K562 (cell line): ENCODE results near the gene ACTN2. TPM values are rescaled to one million over a fixed set of nuclear protein-coding genes. Genes with fewer than 3 reads are reported as not detected.

ENCODE experiments used
- ATAC-seq: fragments of 200-7000 bp; cut with Tn5 transposase; 3 replicates; pipeline ENCODE4 v1.9.1; 2020; ENCODE audit warnings: moderate library complexity
- BruUV-seq: library from RNA; stranded (reverse); fragments of 400-500 nt; replicated peaks from 2 replicates; lab custom pipeline; 2021; lab: Mats Ljungman, UMichigan
- CTCF ChIA-PET: fragments of 300-600 bp; formaldehyde crosslinking; extraction: SDS; loops from one replicate; lab custom pipeline; 2021; ENCODE audit warnings: low intra/inter-chr PET ratio; lab: Yijun Ruan, JAX
- POLR2A ChIA-PET: fragments of 300-600, 350-650 bp; sonication (Branson Sonifier 250); formaldehyde crosslinking; extraction: SDS; loops from one replicate; lab custom pipeline; 2021; ENCODE audit warnings: antibody characterized with exemption, inconsistent platforms; lab: Yijun Ruan, JAX
- DNase-seq, 4 experiments: peaks; one replicate each; pipeline versions ENCODE4 v3.0.0 to v3.0.0-alpha.2; 2011 to 2018; ENCODE audit warnings: low spot score in 3 of 4, mixed read lengths in 3 of 4; ENCODE audit errors: extremely low read depth in 1 of 4
- FAIRE-seq: peaks from 2 replicates; lab custom pipeline; 2011; peaks lifted over from hg19 to GRCh38; lab: Jason Lieb, UNC
- H2AFZ ChIP-seq: 2 replicates; pipeline ENCODE4 v1.6.0; 2011; ENCODE audit warnings: low read depth, low read length, control low read depth, inconsistent platforms
- H3K27ac ChIP-seq: fragments of 200-600 bp; 3 replicates; pipeline ENCODE4 v1.8.0; 2011; ENCODE audit warnings: low read depth, mild to moderate bottlenecking, control low read depth, inconsistent platforms, low read length, moderate library complexity, mixed read lengths; ENCODE audit errors: extremely low read depth
- H3K27me3 ChIP-seq, 2 experiments: fragments of 300-600 bp in 1 of 2; 2 replicates in 1 of 2; 3 replicates in 1 of 2; pipeline versions ENCODE4 v1.6.0 to v1.8.0; 2011; ENCODE audit warnings: inconsistent platforms in 2 of 2, low read length in 2 of 2, mild to moderate bottlenecking in 1 of 2, mixed read lengths in 1 of 2, moderate library complexity in 1 of 2; ENCODE audit not compliant: control insufficient read depth in 2 of 2, insufficient read depth in 2 of 2
- H3K36me3 ChIP-seq: fragments of 300-600 bp; 3 replicates; pipeline ENCODE4 v1.8.0; 2011; ENCODE audit warnings: mild to moderate bottlenecking, low read length, inconsistent platforms; ENCODE audit not compliant: control insufficient read depth, insufficient read depth
- H3K4me1 ChIP-seq, 2 experiments: fragments of 200-600 bp in 1 of 2; replicated peaks in 1 of 2; 2 replicates in 1 of 2; 3 replicates in 1 of 2; pipeline versions ENCODE4 v1.5.1 to v1.8.0; 2011; ENCODE audit warnings: inconsistent platforms in 2 of 2, low read length in 2 of 2, mild to moderate bottlenecking in 1 of 2, mixed read lengths in 1 of 2, moderate library complexity in 1 of 2; ENCODE audit not compliant: control insufficient read depth in 2 of 2, insufficient read depth in 2 of 2
- H3K4me2 ChIP-seq: 2 replicates; pipeline ENCODE4 v1.6.1; 2011; ENCODE audit warnings: low read length, control low read depth, inconsistent platforms, mixed read lengths; ENCODE audit not compliant: insufficient read depth
- H3K4me3 ChIP-seq: fragments of 200-600 bp; sonication (generic), shearing (Covaris generic); 2 replicates; pipeline ENCODE4 v1.5.1; 2016; ENCODE audit warnings: control low read depth, inconsistent platforms
- H3K79me2 ChIP-seq: fragments of 200-600 bp; 3 replicates; pipeline ENCODE4 v1.8.0; 2011; ENCODE audit warnings: low read length, inconsistent platforms; ENCODE audit not compliant: control insufficient read depth, insufficient read depth
- H3K9ac ChIP-seq, 2 experiments: 2 replicates each; pipeline versions ENCODE4 v1.6.0 to v1.6.1; 2011; ENCODE audit warnings: low read depth in 2 of 2, low read length in 2 of 2, control low read depth in 1 of 2, inconsistent platforms in 1 of 2, mild to moderate bottlenecking in 1 of 2, mixed read lengths in 1 of 2; ENCODE audit not compliant: insufficient read depth in 1 of 2
- H3K9me1 ChIP-seq: one replicate; pipeline ENCODE4 v1.6.0; 2011; ENCODE audit warnings: inconsistent platforms, mild to moderate bottlenecking, low read length, moderate library complexity; ENCODE audit not compliant: control insufficient read depth, insufficient read depth
- H3K9me3 ChIP-seq: replicated peaks from 2 replicates; pipeline ENCODE4 v1.5.1; 2011; ENCODE audit warnings: low read depth, low read length, inconsistent platforms; ENCODE audit not compliant: control insufficient read depth, insufficient read depth
- H4K20me1 ChIP-seq: replicated peaks from 2 replicates; pipeline ENCODE4 v1.6.1; 2011; ENCODE audit warnings: low read length, inconsistent platforms, mixed read lengths; ENCODE audit not compliant: control insufficient read depth, insufficient read depth
- AFF1 ChIP-seq, 2 experiments: fragments of 450-650 bp; IDR thresholded peaks; 2 replicates each; pipeline ENCODE4 v1.6.1; 2018; ENCODE audit warnings: mild to moderate bottlenecking in 2 of 2, low read depth in 1 of 2; ENCODE audit not compliant: partially characterized antibody in 2 of 2
- EGR1 ChIP-seq: fragments of 450-650 bp; conservative IDR thresholded peaks from 2 replicates; pipeline ENCODE4 v1.6.1; 2017; ENCODE audit warnings: mild to moderate bottlenecking
- HNRNPL ChIP-seq: fragments of 200-400 bp; formaldehyde crosslinking; IDR thresholded peaks from 2 replicates; pipeline ENCODE4 v1.6.1; 2017; ENCODE audit warnings: low read depth, mild to moderate bottlenecking, low read length
- JUND ChIP-seq, 2 experiments: IDR thresholded peaks; 2 replicates in 1 of 2; 3 replicates in 1 of 2; pipeline ENCODE4 v1.6.1; 2011; ENCODE audit warnings: borderline replicate concordance in 2 of 2, low read depth in 2 of 2, low read length in 2 of 2, improper control_type of control experiment in 1 of 2, missing biosample characterization in 1 of 2, missing genetic modification characterization in 1 of 2, missing genetic modification reagents in 1 of 2
- KLF10 ChIP-seq: fragments of 250-450 bp; sonication (Bioruptor Pico); IDR thresholded peaks from 2 replicates; pipeline ENCODE4 v1.6.1; 2021; ENCODE audit warnings: matching md5 sums
- MAFG ChIP-seq: fragments of 450-650 bp; conservative IDR thresholded peaks from 2 replicates; pipeline ENCODE4 v1.6.1; 2016; ENCODE audit warnings: missing genetic modification characterization, missing compliant biosample characterization
- POLR2H ChIP-seq: IDR thresholded peaks from 2 replicates; pipeline ENCODE4 v1.6.1; 2016; ENCODE audit warnings: missing genetic modification characterization, low read depth, mild to moderate bottlenecking, control low read depth, missing compliant biosample characterization, moderate library complexity
- RCOR1 ChIP-seq, 2 experiments: IDR thresholded peaks; 2 replicates each; pipeline ENCODE4 v1.6.1; 2012; ENCODE audit warnings: low read depth in 2 of 2, low read length in 2 of 2, borderline replicate concordance in 1 of 2, improper control_type of control experiment in 1 of 2
- SREBF1 ChIP-seq: fragments of 150-350 bp; IDR thresholded peaks from 2 replicates; pipeline ENCODE4 v1.6.1; 2014; ENCODE audit warnings: antibody characterized with exemption, low read depth, low read length, borderline replicate concordance
- SUPT5H ChIP-seq: fragments of 450-650 bp; IDR thresholded peaks from 2 replicates; pipeline ENCODE4 v1.6.1; 2016
- XRCC5 ChIP-seq: fragments of 200-400 bp; formaldehyde crosslinking; IDR thresholded peaks from 2 replicates; pipeline ENCODE4 v1.6.1; 2017; ENCODE audit warnings: low read depth, mild to moderate bottlenecking, low read length
- ZBTB5 ChIP-seq: fragments of 450-650 bp; IDR thresholded peaks from 2 replicates; pipeline ENCODE4 v1.6.1; 2017; ENCODE audit warnings: antibody characterized with exemption
- ZNF174 ChIP-seq: fragments of 250-450 bp; sonication (Bioruptor Pico); IDR thresholded peaks from 2 replicates; pipeline ENCODE4 v1.4.0; 2020; ENCODE audit warnings: mild to moderate bottlenecking
- ZNF175 ChIP-seq: fragments of 200-800 bp; sonication (Bioruptor generic); IDR thresholded peaks from 2 replicates; pipeline ENCODE4 v1.6.1; 2016; ENCODE audit warnings: low read depth, mild to moderate bottlenecking, missing genetic modification characterization, missing compliant biosample characterization
- ZNF511 ChIP-seq: sonication (generic); formaldehyde crosslinking; IDR thresholded peaks from 2 replicates; pipeline ENCODE4 v1.8.0; 2022; ENCODE audit warnings: mild to moderate bottlenecking, missing genetic modification reagents
- ZNF778 ChIP-seq: fragments of 450-650 bp; formaldehyde crosslinking; IDR thresholded peaks from 2 replicates; pipeline ENCODE4 v1.4.0; 2020; ENCODE audit warnings: mild to moderate bottlenecking, moderate library complexity
- WGBS: fragments of 100-300 bp; shearing (Covaris generic); methylation state at CpG from one replicate; pipeline ENCODE4 v1.1.6; 2016; ENCODE audit warnings: low coverage, mixed read lengths; ENCODE audit not compliant: insufficient coverage; ENCODE audit errors: missing lambda C conversion rate; 5-methylcytosine and 5-hydroxymethylcytosine counted together
- in situ Hi-C: fragments of 300-500 bp; cut with MboI; formaldehyde crosslinking; loops from 4 replicates; pipeline ENCODE4 v1.15.0; 2018; ENCODE audit warnings: inconsistent platforms, mixed read lengths
- intact Hi-C: fragments of 100-400 bp; cut with micrococcal nuclease; formaldehyde crosslinking; loops from 2 replicates; pipeline ENCODE4 v1.14.2; 2022
- polyA plus RNA-seq, 8 experiments: library from polyadenylated mRNA; depleted of rRNA in 4 of 8; stranded (reverse) in 5 of 8; unstranded in 3 of 8; fragments of >200 nt; fragmentation: Nextera tagmentation in 2 of 8; fragmentation: Illumina TruSeq in 1 of 8; extraction: Ambion mirVana in 2 of 8; extraction: Trizol in 1 of 8; gene quantifications; 2 replicates each; pipeline versions ENCODE4 v1.2.1 to v1.2.3, GENCODE V29; 2011 to 2014; ENCODE audit warnings: inconsistent platforms in 1 of 8, missing spikeins in 1 of 8
- total RNA-seq, 7 experiments: library from RNA; depleted of rRNA in 6 of 7; stranded (reverse); fragments of >200 nt in 6 of 7; fragmentation: Illumina TruSeq in 2 of 7; extraction: Trizol in 2 of 7; gene quantifications; 2 replicates each; pipeline versions ENCODE4 v1.2.1 to v1.2.3, GENCODE V29; 2011 to 2021; ENCODE audit warnings: low replicate concordance in 1 of 7

Gene ACTN2
- total and polyA plus RNA-seq, 9 of the 15 experiments (the other 6 are each of a cell fraction or from before 2014, with no cell fraction given) = 0.18 to 0.94 (median 0.42) TPM

GRCh38 chr1:236639686-236640085, 46.6 kb upstream of the ACTN2 start:
- in situ Hi-C loops (loop anchor here (10.0 kb wide), 1 partner anchor 745 kb away; no protein-coding TSS in a partner anchor), intact Hi-C loops (no loop called here)
- H3K79me2 ChIP-seq = no peaks in the 10 kb centered on the region
- H3K4me3 ChIP-seq = no peak overlapping the region
- BruUV-seq = no TSS peak
- H2AFZ ChIP-seq = no peak overlapping the region
- H3K36me3 ChIP-seq = no peaks in the 10 kb centered on the region
- H3K9me1 ChIP-seq = no peaks in the 10 kb centered on the region
- ATAC-seq (no peak), DNase-seq (no peak), FAIRE-seq (no peak)
- no peak overlapping the region for H3K27ac ChIP-seq
- H3K4me2 ChIP-seq = no peak overlapping the region
- H4K20me1 ChIP-seq = no peaks in the 10 kb centered on the region
- H3K9me3 ChIP-seq = no peaks in the 10 kb centered on the region
- ChIA-PET POLR2A (interaction anchor here (1.2 kb wide), 1 partner anchor 274 kb away, joined by 4 read pairs; no protein-coding TSS in a partner anchor), CTCF (no interaction called here)
- WGBS = 0% methylated on average over 4 of the region's 4 CpGs
- H3K4me1 ChIP-seq = peaks cover 0 to 5% of the 10 kb centered on the region in 2 experiments; a peak in 2 of 5 replicates
- no peak overlapping the region for H3K9ac ChIP-seq
- peaks cover 32 to 43% of the 10 kb centered on the region in 2 experiments for H3K27me3 ChIP-seq
- TF ChIP-seq MAFG = no peak
- TF ChIP-seq ZNF778 (CRISPR knock-in tag) = no peak
- no peak for TF ChIP-seq EGR1
- TF ChIP-seq SUPT5H = no peak
- TF ChIP-seq ZNF174 (CRISPR knock-in tag) = no peak
- TF ChIP-seq AFF1 (IDR thresholded peaks at IDR 0.05; ENCODE audit: low read depth in 1 of 2, partially characterized antibody in 2 of 2) = no peak
- no peak for TF ChIP-seq ZNF175 (CRISPR knock-in tag)
- no peak for TF ChIP-seq JUND (IDR thresholded peaks at IDR 0.05; ENCODE audit: borderline replicate concordance, low read depth, low read length)
- TF ChIP-seq JUND (tag; IDR thresholded peaks at IDR 0.05; ENCODE audit: borderline replicate concordance, low read depth, low read length) = no peak
- TF ChIP-seq SREBF1 = no peak
- no peak for TF ChIP-seq ZBTB5
- no peak for TF ChIP-seq KLF10
- TF ChIP-seq HNRNPL = no peak
- TF ChIP-seq RCOR1 (IDR thresholded peaks at IDR 0.05; ENCODE audit: borderline replicate concordance in 1 of 2, low read depth in 2 of 2, low read length in 2 of 2) = no peak
- no peak for TF ChIP-seq ZNF511
- TF ChIP-seq XRCC5 = no peak
- no peak for TF ChIP-seq POLR2H (tag)
